ENCODE data around the gene BCAR1.
"Not testable (repeated sequence)": the region's sequence is repeated elsewhere in the genome, so short reads cannot be mapped to it uniquely, and the experiment has no call there.

The BCAR1 gene

DNA sequence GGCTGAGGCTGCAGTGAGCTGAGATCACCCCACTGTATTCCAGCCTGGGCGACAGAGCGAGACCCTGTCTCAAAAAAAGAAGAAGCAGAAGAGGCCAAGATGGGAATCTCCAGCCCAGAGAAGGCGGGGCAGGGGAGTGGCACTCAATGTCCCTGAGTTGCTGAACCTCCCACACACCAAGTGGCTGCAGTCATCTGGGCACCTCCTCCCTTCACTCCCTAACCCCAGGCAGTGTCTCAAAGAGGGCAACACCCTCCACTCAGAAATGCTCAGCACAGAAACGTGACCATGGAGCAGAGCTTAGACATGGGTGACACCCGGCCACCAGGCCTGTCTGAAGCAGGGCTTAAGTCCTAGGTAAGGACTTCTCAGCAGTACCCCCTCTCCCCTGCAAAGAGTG, 36.3 kb upstream of the BCAR1 start:
- no peak overlapping the region for H3K4me3 ChIP-seq (ENCODE audit: insufficient read depth, low read depth, low read length, poor library complexity, severe bottlenecking)
- DNase-seq: no peak
- no peaks in the 10 kb centered on the region for H3K27me3 ChIP-seq (replicated peaks; ENCODE audit: control insufficient read depth, insufficient read depth, low read length, poor library complexity, severe bottlenecking)
- H3K36me3 ChIP-seq (ENCODE audit: control insufficient read depth, insufficient read depth, low read length): peaks cover 5% of the 10 kb centered on the region
- no peak overlapping the region for H3K27ac ChIP-seq (ENCODE audit: insufficient read depth, low read length, poor library complexity, severe bottlenecking)
- no peaks in the 10 kb centered on the region for H3K9me3 ChIP-seq (ENCODE audit: control insufficient read depth, low read length)
- peaks cover 12% of the 10 kb centered on the region for H3K4me1 ChIP-seq (ENCODE audit: control insufficient read depth, insufficient read depth, low read length, poor library complexity, severe bottlenecking)

DNA sequence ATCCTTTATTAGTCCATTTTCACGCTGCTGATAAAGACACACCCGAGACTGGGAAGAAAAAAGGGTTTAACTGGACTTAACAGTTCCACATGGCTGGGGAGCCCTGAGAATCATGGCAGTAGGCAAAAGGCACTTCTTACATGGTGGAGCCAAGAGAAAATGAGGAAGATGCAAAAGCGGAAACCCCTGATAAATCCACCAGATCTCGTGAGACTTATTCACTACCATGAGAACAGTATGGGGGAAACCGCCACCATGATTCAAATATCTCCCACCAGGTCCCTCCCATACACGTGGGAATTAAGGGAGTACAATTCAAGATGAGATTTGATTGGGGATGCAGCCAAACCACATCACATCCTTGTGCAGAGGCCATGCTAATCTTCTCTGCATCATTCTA, 35.0 kb upstream of the BCAR1 start:
- no peaks in the 10 kb centered on the region for H3K9me3 ChIP-seq (ENCODE audit: control insufficient read depth, low read length)
- peaks cover 12% of the 10 kb centered on the region for H3K4me1 ChIP-seq (ENCODE audit: control insufficient read depth, insufficient read depth, low read length, poor library complexity, severe bottlenecking)
- no peak for DNase-seq
- H3K36me3 ChIP-seq (ENCODE audit: control insufficient read depth, insufficient read depth, low read length): no peaks in the 10 kb centered on the region
- no peak overlapping the region for H3K27ac ChIP-seq (ENCODE audit: insufficient read depth, low read length, poor library complexity, severe bottlenecking)
- no peak overlapping the region for H3K4me3 ChIP-seq (ENCODE audit: insufficient read depth, low read depth, low read length, poor library complexity, severe bottlenecking)
- no peaks in the 10 kb centered on the region for H3K27me3 ChIP-seq (replicated peaks; ENCODE audit: control insufficient read depth, insufficient read depth, low read length, poor library complexity, severe bottlenecking)

DNA sequence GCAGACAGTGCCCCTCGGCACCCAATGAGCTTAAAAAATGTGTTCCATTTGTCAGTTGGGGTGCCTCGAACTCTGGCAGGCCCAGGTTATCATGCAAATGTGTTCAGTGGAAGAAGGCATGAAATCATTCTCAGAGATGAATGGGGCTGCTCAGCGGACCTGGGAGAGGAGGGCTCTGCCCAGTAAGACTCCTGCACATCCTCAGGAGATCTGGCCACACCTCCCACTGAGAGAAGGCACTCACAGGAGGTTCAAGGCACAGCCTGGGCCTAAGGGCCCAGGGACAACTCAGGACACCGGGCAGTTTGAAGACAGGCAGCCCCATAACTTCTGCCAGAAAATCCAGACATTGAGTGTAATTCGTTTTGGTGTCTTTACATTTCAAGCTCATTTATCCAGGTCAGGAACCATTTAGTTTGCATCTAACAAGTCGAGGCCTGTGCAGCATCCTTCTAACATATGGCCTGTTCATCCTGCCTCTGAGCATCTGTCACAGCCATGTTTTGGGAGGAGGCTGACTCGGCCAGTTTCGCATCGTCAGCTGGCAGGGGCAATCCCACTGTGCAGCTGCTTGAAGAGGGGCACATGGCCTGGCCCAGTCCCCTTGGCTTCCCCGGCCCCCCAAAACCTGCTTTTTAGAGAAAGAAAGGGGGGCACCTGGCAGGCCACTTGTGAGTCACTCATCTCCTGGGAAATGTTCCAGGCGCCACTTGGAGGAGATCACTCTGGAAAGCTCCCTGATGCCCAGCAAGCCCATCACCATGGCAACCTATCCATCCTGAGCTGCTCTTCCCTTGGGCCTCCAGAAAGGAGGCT, 31.2 kb upstream of the BCAR1 start:
- Histone ChIP-seq H3K9me3 (ENCODE audit: control insufficient read depth, low read length) (no peaks in the 10 kb centered on the region), H3K36me3 (ENCODE audit: control insufficient read depth, insufficient read depth, low read length) (no peaks in the 10 kb centered on the region), H3K4me3 (ENCODE audit: insufficient read depth, low read depth, low read length, poor library complexity, severe bottlenecking) (no peak overlapping the region), H3K27me3 (replicated peaks; ENCODE audit: control insufficient read depth, insufficient read depth, low read length, poor library complexity, severe bottlenecking) (no peaks in the 10 kb centered on the region), H3K4me1 (ENCODE audit: control insufficient read depth, insufficient read depth, low read length, poor library complexity, severe bottlenecking) (no peaks in the 10 kb centered on the region), H3K27ac (ENCODE audit: insufficient read depth, low read length, poor library complexity, severe bottlenecking) (no peak overlapping the region)
- no peak for DNase-seq

DNA sequence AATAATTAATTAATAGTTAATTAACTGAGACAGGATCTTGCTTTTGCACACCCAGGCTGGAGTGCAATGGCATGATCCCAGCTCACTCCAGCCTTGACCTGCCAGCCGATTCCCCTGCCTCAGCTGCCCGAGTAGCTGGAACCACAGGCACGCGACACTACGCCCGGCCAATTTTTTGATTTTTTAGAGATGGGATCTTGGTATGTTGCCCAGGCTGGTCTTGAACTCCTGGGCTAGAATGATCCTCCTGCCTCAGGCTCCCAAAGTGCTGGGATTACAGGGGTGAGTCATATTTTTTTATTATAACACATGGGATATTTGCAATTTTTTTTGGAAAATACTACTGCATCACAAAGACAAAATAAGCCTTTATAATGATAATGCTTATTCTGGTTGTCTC, 30.4 kb upstream of the BCAR1 start:
- Histone ChIP-seq H3K27me3 (replicated peaks; ENCODE audit: control insufficient read depth, insufficient read depth, low read length, poor library complexity, severe bottlenecking) (no peaks in the 10 kb centered on the region), H3K27ac (ENCODE audit: insufficient read depth, low read length, poor library complexity, severe bottlenecking) (no peak overlapping the region), H3K36me3 (ENCODE audit: control insufficient read depth, insufficient read depth, low read length) (no peaks in the 10 kb centered on the region), H3K9me3 (ENCODE audit: control insufficient read depth, low read length) (no peaks in the 10 kb centered on the region), H3K4me3 (ENCODE audit: insufficient read depth, low read depth, low read length, poor library complexity, severe bottlenecking) (no peak overlapping the region), H3K4me1 (ENCODE audit: control insufficient read depth, insufficient read depth, low read length, poor library complexity, severe bottlenecking) (no peaks in the 10 kb centered on the region)
- DNase-seq: no peak

DNA sequence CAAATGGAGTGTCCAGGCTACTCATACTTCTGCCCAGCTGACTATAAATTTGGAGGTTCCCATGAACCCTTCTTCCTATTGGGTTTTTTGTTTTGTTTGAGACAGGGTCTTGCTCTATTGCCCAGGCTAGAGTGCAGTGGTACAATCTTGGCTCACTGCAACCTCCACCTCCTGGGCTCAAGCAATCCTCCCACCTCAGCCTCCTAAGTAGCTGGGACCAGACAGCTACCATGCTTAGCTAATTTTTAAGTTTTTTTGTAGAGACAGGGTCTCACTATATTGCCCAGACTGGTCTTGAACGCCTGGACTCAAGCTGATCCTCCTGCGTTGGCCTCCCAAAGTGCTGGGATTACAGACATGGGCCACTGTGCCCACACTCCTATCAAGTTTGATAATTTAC, 29.6 kb upstream of the BCAR1 start:
- H3K27ac ChIP-seq (ENCODE audit: insufficient read depth, low read length, poor library complexity, severe bottlenecking); H3K27me3 ChIP-seq (replicated peaks; ENCODE audit: control insufficient read depth, insufficient read depth, low read length, poor library complexity, severe bottlenecking); H3K4me1 ChIP-seq (ENCODE audit: control insufficient read depth, insufficient read depth, low read length, poor library complexity, severe bottlenecking); H3K9me3 ChIP-seq (ENCODE audit: control insufficient read depth, low read length); H3K4me3 ChIP-seq (ENCODE audit: insufficient read depth, low read depth, low read length, poor library complexity, severe bottlenecking); H3K36me3 ChIP-seq (ENCODE audit: control insufficient read depth, insufficient read depth, low read length); DNase-seq: not testable (repeated sequence)

DNA sequence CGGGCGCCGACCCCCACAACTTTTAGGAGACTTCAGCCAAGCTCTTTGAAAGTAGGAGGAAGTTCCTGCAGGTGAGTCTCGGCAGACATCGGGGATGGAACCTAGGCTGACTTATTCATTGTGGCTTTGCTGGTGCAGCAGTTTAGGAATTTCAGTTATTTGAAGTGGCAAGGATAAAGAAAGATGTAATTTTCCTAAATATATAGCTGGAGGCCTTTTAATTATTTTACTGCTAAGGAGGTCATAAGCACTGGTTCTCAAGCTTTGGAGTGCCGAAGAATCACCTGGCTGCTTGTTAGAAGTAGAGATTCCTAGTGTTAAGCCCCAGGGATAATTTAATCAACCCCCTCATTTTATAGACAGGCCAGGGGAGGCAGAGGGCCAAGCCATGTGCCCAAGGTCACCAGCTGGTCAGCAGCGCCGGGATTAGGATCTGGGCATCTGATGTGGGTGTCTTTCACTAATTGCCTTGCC, 28.9 kb upstream of the BCAR1 start:
- Histone ChIP-seq H3K4me1 (ENCODE audit: control insufficient read depth, insufficient read depth, low read length, poor library complexity, severe bottlenecking) (no peaks in the 10 kb centered on the region), H3K36me3 (ENCODE audit: control insufficient read depth, insufficient read depth, low read length) (no peaks in the 10 kb centered on the region), H3K4me3 (ENCODE audit: insufficient read depth, low read depth, low read length, poor library complexity, severe bottlenecking) (no peak overlapping the region), H3K27me3 (replicated peaks; ENCODE audit: control insufficient read depth, insufficient read depth, low read length, poor library complexity, severe bottlenecking) (no peaks in the 10 kb centered on the region), H3K9me3 (ENCODE audit: control insufficient read depth, low read length) (no peaks in the 10 kb centered on the region), H3K27ac (ENCODE audit: insufficient read depth, low read length, poor library complexity, severe bottlenecking) (no peak overlapping the region)
- no peak for DNase-seq

DNA sequence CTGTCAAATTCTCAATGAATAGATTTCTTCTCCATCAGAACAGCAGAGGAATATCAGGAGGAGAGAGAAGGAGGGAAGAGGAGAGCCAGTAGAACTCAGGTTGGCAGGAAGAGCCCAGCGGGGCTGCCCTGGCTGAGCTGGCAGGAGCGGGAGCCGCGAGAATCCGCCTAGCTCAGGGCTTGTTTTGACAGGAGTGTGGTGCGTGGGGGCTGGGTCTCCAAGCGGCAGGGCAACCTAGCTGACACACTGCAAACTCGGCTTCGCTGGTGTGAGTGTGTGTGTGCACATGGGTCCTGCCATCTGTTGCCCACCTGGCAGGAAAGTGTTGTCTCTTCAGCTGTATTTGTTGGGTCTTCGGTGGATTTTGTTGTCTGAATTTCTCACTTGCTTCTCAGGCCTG, 27.9 kb upstream of the BCAR1 start:
- H3K27ac ChIP-seq (ENCODE audit: insufficient read depth, low read length, poor library complexity, severe bottlenecking): no peak overlapping the region
- no peaks in the 10 kb centered on the region for H3K9me3 ChIP-seq (ENCODE audit: control insufficient read depth, low read length)
- H3K4me3 ChIP-seq (ENCODE audit: insufficient read depth, low read depth, low read length, poor library complexity, severe bottlenecking): no peak overlapping the region
- peaks cover 3% of the 10 kb centered on the region for H3K4me1 ChIP-seq (ENCODE audit: control insufficient read depth, insufficient read depth, low read length, poor library complexity, severe bottlenecking)
- no peaks in the 10 kb centered on the region for H3K36me3 ChIP-seq (ENCODE audit: control insufficient read depth, insufficient read depth, low read length)
- no peaks in the 10 kb centered on the region for H3K27me3 ChIP-seq (replicated peaks; ENCODE audit: control insufficient read depth, insufficient read depth, low read length, poor library complexity, severe bottlenecking)
- no peak for DNase-seq

DNA sequence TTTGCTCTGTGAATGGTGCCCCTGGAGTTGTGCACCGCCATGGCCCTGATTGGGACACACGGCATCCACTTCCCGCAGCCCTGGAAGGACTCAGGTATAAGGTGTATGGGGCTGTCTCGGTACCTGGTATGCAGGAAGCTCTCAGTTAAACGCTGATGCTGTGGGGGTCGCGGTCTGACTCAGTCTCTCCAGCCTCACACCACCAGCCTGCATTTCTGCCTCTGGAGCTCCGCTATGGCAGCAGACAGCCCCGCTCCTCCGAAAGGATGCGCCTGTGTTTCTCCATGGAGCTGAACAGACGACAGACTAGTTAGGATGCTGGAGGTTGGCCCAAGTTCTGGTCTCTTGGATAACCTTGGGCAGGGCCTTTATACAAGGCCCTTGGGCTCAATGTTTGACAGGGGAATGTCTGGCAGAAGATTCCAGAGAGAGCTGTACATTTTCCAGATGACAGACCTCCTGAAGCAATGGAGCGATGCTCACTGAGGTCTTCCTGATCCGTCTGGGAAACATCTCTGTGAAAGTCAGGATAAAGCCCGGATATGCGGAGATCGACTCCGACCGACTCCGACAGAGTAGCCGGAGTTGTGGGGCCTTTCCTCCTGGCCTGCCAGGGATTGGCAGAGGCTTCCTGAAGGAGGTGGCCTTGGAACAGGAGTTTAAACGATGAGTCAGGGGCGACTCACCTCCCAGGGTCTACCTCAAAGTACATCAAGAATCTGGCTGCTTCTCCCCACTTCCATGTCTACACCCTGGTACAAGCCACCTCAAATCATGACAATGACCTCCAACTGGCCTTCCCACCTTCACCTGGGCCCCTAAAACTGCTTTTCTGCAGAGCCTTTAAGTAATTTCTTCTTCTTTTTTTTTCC, 21.9 kb upstream of the BCAR1 start:
- no peak overlapping the region for H3K27ac ChIP-seq (ENCODE audit: insufficient read depth, low read length, poor library complexity, severe bottlenecking)
- H3K36me3 ChIP-seq (ENCODE audit: control insufficient read depth, insufficient read depth, low read length): no peaks in the 10 kb centered on the region
- peaks cover 3% of the 10 kb centered on the region for H3K4me1 ChIP-seq (ENCODE audit: control insufficient read depth, insufficient read depth, low read length, poor library complexity, severe bottlenecking)
- DNase-seq: no peak
- H3K4me3 ChIP-seq (ENCODE audit: insufficient read depth, low read depth, low read length, poor library complexity, severe bottlenecking): no peak overlapping the region
- H3K9me3 ChIP-seq (ENCODE audit: control insufficient read depth, low read length): no peaks in the 10 kb centered on the region
- no peaks in the 10 kb centered on the region for H3K27me3 ChIP-seq (replicated peaks; ENCODE audit: control insufficient read depth, insufficient read depth, low read length, poor library complexity, severe bottlenecking)

DNA sequence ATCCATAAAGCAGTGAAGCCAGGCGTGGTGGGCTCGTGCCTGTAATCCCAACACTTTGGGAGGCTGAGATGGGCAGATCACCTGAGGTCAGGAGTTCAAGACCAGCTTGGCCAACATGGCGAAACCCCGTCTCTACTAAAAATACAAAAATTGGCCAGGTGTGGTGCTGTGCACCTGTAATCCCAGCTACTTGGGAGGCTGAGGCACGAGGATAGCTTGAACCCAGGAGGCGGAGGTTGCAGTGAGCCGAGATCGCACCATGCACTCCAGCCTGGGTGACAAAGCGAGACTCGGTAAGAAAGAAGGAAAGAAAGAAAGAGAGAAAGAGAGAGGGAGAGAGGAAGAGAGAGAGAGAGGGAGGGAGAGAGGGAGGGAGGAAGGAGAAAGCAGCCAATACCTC, 21.2 kb upstream of the BCAR1 start:
- not testable (repeated sequence) for H3K4me3 ChIP-seq (ENCODE audit: insufficient read depth, low read depth, low read length, poor library complexity, severe bottlenecking); H3K4me1 ChIP-seq (ENCODE audit: control insufficient read depth, insufficient read depth, low read length, poor library complexity, severe bottlenecking); DNase-seq; H3K27me3 ChIP-seq (replicated peaks; ENCODE audit: control insufficient read depth, insufficient read depth, low read length, poor library complexity, severe bottlenecking); H3K27ac ChIP-seq (ENCODE audit: insufficient read depth, low read length, poor library complexity, severe bottlenecking); H3K36me3 ChIP-seq (ENCODE audit: control insufficient read depth, insufficient read depth, low read length); H3K9me3 ChIP-seq (ENCODE audit: control insufficient read depth, low read length)

DNA sequence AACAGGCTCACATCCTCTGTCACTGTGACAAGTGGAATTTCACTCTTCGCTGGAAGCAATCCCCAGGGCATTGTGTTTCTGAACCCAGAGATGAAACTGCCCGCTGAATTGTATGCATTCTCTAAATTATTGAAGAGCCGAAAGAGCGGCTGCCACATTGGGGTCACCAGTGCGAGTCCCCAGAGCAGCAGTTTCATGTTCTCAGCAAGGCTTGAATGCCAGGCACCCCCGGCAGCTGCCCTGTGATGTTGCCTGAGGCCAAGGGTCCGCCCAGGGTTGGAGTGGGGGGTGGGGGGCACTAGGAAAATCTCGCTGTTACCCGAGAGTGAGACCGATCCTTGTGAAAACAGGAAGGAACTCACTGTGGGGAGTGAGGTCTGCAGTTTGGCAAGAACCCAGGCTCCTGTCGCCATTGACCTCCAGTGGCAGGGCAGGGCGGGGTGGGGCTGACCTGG, 20.7 kb upstream of the BCAR1 start:
- Histone ChIP-seq H3K36me3 (ENCODE audit: control insufficient read depth, insufficient read depth, low read length) (no peaks in the 10 kb centered on the region), H3K4me3 (ENCODE audit: insufficient read depth, low read depth, low read length, poor library complexity, severe bottlenecking) (no peak overlapping the region), H3K27me3 (replicated peaks; ENCODE audit: control insufficient read depth, insufficient read depth, low read length, poor library complexity, severe bottlenecking) (no peaks in the 10 kb centered on the region), H3K4me1 (ENCODE audit: control insufficient read depth, insufficient read depth, low read length, poor library complexity, severe bottlenecking) (peaks cover 3% of the 10 kb centered on the region), H3K9me3 (ENCODE audit: control insufficient read depth, low read length) (no peaks in the 10 kb centered on the region), H3K27ac (ENCODE audit: insufficient read depth, low read length, poor library complexity, severe bottlenecking) (no peak overlapping the region)
- DNase-seq: no peak
